Adrenal gland (tissue), 5 donors: ENCODE measurements around the gene CCDC9.
"Not testable (repeated sequence)": the region's sequence is repeated elsewhere in the genome, so short reads cannot be mapped to it uniquely, and the experiment has no call there.

Experiments
- POLR2A ChIP-seq, 2 donors: fragments of 450-650 bp; IDR thresholded peaks; one replicate each; pipeline ENCODE4 v1.6.1; 2017; ENCODE audit warnings: antibody characterized with exemption in 2 of 2, mild to moderate bottlenecking in 2 of 2, moderate library complexity in 1 of 2
- TF ChIP-seq, protein P1 (sequence below), 6 experiments: fragments of 450-650 bp in 4 of 6; fragments of 200-600 bp in 2 of 6; sonication (generic) in 1 of 6; IDR thresholded peaks; 1 replicate in 5 of 6; 2 replicates in 1 of 6; pipeline versions ENCODE4 v1.5.1 to v1.8.0; 2016 to 2021; ENCODE audit warnings: antibody characterized with exemption in 6 of 6, mild to moderate bottlenecking in 2 of 6, moderate library complexity in 1 of 6
- donor health status: DM: no; HTN: no; CAD: no.

DNA sequence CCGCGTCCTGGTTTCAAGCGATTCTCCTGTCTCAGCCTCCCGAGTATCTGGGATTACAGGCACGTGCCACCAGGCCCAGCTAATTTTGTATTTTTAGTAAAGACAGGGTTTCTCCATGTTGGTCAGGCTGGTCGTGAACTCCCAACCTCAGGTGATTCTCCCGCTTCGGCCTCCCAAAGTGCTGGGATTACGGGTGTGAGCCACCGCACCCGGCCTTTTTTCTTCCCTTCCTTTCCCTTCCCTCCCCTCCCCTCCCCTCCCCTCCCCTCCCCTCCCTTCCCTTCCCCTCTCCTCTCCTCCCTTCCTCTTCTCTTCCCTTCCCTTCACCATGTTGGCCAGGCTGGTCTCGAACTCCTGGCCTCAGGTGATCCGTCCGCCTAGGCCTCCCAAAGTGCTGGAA, 44.5 kb downstream of the CCDC9 start:
- TF ChIP-seq, protein P1, sequence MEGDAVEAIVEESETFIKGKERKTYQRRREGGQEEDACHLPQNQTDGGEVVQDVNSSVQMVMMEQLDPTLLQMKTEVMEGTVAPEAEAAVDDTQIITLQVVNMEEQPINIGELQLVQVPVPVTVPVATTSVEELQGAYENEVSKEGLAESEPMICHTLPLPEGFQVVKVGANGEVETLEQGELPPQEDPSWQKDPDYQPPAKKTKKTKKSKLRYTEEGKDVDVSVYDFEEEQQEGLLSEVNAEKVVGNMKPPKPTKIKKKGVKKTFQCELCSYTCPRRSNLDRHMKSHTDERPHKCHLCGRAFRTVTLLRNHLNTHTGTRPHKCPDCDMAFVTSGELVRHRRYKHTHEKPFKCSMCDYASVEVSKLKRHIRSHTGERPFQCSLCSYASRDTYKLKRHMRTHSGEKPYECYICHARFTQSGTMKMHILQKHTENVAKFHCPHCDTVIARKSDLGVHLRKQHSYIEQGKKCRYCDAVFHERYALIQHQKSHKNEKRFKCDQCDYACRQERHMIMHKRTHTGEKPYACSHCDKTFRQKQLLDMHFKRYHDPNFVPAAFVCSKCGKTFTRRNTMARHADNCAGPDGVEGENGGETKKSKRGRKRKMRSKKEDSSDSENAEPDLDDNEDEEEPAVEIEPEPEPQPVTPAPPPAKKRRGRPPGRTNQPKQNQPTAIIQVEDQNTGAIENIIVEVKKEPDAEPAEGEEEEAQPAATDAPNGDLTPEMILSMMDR (IDR thresholded peaks at IDR 0.05) = not testable (repeated sequence)
- not testable (repeated sequence) for TF ChIP-seq POLR2A (IDR thresholded peaks at IDR 0.05)
